HG03039 (cell line): ENCODE data around the gene ETS1.
"Not testable (repeated sequence)": the region's sequence is repeated elsewhere in the genome, so short reads cannot be mapped to it uniquely, and the experiment has no call there.

Experiments
- ATAC-seq: cut with Tn5 transposase; IDR thresholded peaks from one replicate; pipeline ENCODE4 v1.9.1; 2021; ENCODE audit warnings: mild to moderate bottlenecking, moderate library complexity; ENCODE audit not compliant: unreplicated experiment

Gene ETS1

GRCh38 chr11:128469220-128469619, 118.1 kb downstream of the ETS1 start:
- peak; percentile 38 for ATAC-seq

- no peak for ATAC-seq
Measured at GRCh38 chr11:128468111-128468510, 119.2 kb downstream of the ETS1 start.

GRCh38 chr11:128467610-128468041, 119.7 kb downstream of the ETS1 start:
- no peak for ATAC-seq

- no peak for ATAC-seq
Measured at GRCh38 chr11:128467041-128467440, 120.3 kb downstream of the ETS1 start.

- ATAC-seq: no peak
Measured at GRCh38 chr11:128465946-128466705, 121.2 kb downstream of the ETS1 start.

GRCh38 chr11:128465531-128465930, 121.8 kb downstream of the ETS1 start:
- ATAC-seq: no peak

GRCh38 chr11:128464878-128465450, 122.4 kb downstream of the ETS1 start:
- ATAC-seq: no peak

- ATAC-seq: no peak
Measured at GRCh38 chr11:128463979-128464378, 123.4 kb downstream of the ETS1 start.

- no peak for ATAC-seq
Measured at GRCh38 chr11:128463371-128463829, 124.0 kb downstream of the ETS1 start.

GRCh38 chr11:128462922-128463321, 124.4 kb downstream of the ETS1 start:
- ATAC-seq: no peak

- ATAC-seq: no peak
Measured at GRCh38 chr11:128462189-128462588, 125.2 kb downstream of the ETS1 start.

- ATAC-seq: no peak
Measured at GRCh38 chr11:128458321-128458720, 129.0 kb downstream of the ETS1 start.

GRCh38 chr11:128457874-128458273, 129.5 kb downstream of the ETS1 start:
- no peak for ATAC-seq

GRCh38 chr11:128456566-128457268, 130.6 kb downstream of the ETS1 start:
- no peak for ATAC-seq

GRCh38 chr11:128455766-128456165, 131.6 kb downstream of the ETS1 start:
- no peak for ATAC-seq

- no peak for ATAC-seq
Measured at GRCh38 chr11:128453444-128454336, 133.7 kb downstream of the ETS1 start.

GRCh38 chr11:128451652-128452470, 135.5 kb downstream of the ETS1 start:
- ATAC-seq: no peak

- no peak for ATAC-seq
Measured at GRCh38 chr11:128450882-128451651, 136.3 kb downstream of the ETS1 start.

GRCh38 chr11:128450425-128450824, 136.9 kb downstream of the ETS1 start:
- ATAC-seq: not testable (repeated sequence)
